Neural cell (in vitro differentiated cells): ENCODE data around the gene URAD.

ENCODE experiments used
- CTCF ChIP-seq: fragments of 450-650 bp; IDR thresholded peaks from 2 replicates; pipeline ENCODE4 v1.5.1; 2014; ENCODE audit warnings: antibody characterized with exemption, mild to moderate bottlenecking, moderate library complexity; ENCODE audit not compliant: poor library complexity, severe bottlenecking
- MXI1 ChIP-seq: fragments of 450-650 bp; conservative IDR thresholded peaks from 2 replicates; pipeline ENCODE4 v1.6.1; 2014; ENCODE audit warnings: antibody characterized with exemption, mild to moderate bottlenecking; ENCODE audit not compliant: poor library complexity, severe bottlenecking
- POLR2AphosphoS5 ChIP-seq: IDR thresholded peaks from 2 replicates; pipeline ENCODE4 v1.6.1; 2012
- RAD21 ChIP-seq: fragments of 450-650 bp; conservative IDR thresholded peaks from 2 replicates; pipeline ENCODE4 v1.6.1; 2014; ENCODE audit warnings: antibody characterized with exemption, mild to moderate bottlenecking, moderate library complexity

GRCh38 chr13:28037399-28037798 lies 48.9 kb upstream of the URAD start:
- TF ChIP-seq MXI1 (no peak), CTCF (no peak), RAD21 (no peak), POLR2AphosphoS5 (no peak)
